HG02973 (cell line): ENCODE measurements around the gene IGSF23.

Source experiments
- ATAC-seq: cut with Tn5 transposase; IDR thresholded peaks from one replicate; pipeline ENCODE4 v1.9.1; 2021; ENCODE audit warnings: moderate library complexity; ENCODE audit not compliant: unreplicated experiment

Gene IGSF23, protein sequence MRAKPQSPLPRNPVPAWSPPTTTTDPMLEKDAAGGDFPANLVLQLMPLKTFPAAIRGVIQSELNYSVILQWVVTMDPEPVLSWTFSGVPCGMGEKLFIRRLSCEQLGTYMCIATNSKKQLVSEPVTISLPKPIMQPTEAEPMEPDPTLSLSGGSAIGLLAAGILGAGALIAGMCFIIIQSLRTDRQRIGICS

DNA sequence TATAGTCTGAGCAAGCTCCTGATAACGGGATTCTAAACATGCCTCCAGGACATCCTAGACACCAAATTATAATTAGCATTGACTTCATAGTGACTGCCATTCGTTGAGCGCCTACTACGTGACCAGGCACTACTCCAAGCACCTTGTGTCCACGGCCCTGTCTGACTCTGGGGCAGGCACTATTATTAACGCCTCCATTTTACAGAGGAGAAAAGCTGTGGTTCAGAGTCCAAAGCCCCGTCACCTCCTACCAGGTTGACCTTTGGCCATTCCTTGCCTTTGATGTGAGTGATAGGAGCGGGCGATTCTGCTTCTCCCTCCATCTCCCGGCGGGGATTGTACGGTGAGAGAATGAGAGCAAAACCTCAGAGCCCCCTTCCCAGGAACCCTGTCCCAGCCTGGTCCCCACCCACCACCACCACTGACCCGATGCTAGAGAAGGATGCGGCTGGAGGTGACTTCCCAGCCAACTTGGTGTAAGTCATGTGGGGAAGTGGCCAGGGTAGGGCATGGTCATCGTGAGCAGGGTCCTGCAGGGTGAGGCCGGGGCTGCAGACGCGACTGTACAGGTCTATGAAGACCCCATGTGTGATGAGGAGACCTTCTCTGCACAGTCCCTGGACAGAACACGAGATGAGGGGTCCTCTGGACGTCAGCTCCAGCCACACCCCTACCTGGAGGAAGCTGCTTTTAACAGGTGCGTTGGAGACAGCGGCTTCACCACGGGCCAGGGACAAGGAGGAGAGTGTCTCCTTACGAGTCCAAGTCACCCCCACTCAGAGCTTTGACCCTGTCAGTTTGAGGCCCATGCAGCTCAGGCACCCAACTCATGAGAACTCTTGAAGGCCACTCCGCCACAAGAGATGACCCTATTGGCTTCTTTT is at the start of gene IGSF23:
IGSF23 (plus strand) TSS at position 269 of the 884 bp plus-strand sequence; CDS start at position 352, 83 bp downstream.
- ATAC-seq, result no peak

DNA sequence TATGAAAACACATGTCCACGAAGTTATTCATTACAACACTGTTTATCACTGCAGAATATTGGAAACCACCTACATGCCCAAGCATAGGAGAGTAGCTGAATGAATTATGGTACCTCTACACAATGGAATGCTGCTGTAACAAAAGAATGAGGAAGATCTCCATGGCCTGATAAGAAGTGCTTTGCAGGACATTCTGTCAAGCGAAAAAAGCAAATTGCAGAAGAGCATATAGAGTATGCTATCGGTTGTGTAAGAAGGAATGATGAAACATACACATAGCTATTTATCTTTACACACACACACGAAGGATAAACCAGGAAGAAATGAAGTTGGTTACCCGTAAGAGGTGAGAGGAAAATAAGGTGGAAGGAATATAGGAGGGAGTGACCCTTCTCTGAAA is 46.4 kb upstream of the IGSF23 start:
- no peak for ATAC-seq

DNA sequence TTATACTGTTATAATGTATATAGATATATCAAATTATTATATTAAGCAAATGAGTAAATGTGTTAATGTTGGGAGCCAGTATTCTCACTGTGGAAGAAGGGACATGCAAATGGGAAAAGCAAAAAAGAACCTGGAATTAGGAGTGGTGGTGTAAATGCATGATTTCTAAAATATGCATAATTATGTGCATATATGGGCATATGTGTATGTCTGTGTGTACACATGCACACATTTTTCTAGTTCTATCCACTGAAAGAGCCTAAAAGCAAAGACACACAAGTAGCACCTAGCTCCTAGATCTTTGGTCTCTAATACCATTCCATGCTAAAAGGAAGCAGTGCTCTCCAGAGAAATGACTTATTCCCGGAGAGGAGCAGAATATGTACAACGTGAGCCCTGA is 45.6 kb upstream of the IGSF23 start:
- no peak for ATAC-seq

DNA sequence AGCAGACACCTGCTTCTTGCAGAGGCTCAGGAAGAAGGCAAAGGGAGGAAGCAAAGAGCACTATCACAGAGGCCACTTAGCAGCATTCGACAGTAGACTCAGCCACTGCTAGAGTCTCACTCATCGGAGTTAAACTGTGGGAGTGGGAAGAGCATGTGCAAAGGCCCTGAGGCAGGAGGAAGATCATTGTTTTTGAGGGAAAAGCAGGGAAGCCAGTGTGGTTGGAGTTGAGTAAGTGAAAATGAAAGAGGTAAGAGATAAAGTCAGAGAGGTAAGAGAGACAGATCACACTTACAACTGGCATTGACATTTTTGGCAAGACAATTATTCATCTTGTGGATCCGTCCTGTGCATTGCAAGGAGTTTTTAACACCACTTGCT is 42.8 kb upstream of the IGSF23 start:
- no peak for ATAC-seq

DNA sequence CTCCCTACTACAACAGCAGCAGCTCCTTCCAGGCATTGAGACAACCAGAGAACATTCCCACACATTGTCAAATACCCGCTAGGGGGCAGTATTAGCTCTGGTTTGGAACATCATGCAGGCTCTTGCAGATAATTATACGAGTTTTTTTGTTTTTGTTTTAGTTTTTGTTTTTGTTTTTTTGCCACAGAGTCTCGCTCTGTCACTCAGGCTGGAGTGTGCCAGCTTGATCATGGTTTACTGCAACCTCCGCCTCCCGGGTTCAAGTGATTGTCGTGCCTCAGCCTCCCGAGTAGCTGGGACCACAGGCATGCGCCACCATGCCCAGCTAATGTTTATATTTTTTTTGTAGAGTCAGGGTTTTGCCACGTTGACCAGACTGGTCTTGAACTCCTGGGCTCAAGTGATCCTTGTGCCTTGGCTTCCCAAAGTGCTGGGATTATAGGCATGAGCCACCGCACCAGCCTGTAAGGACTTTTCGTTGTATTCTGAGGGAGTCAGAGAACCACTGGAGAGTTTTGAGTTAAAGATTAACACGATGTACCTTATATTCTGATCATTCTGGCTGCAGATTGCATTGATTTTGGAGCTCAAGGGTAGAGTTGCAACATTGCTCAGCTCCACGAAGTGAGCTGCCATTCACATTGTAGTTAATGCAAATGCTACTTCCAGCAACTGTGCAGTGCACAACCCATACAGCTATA is 42.2 kb upstream of the IGSF23 start:
- no peak for ATAC-seq

DNA sequence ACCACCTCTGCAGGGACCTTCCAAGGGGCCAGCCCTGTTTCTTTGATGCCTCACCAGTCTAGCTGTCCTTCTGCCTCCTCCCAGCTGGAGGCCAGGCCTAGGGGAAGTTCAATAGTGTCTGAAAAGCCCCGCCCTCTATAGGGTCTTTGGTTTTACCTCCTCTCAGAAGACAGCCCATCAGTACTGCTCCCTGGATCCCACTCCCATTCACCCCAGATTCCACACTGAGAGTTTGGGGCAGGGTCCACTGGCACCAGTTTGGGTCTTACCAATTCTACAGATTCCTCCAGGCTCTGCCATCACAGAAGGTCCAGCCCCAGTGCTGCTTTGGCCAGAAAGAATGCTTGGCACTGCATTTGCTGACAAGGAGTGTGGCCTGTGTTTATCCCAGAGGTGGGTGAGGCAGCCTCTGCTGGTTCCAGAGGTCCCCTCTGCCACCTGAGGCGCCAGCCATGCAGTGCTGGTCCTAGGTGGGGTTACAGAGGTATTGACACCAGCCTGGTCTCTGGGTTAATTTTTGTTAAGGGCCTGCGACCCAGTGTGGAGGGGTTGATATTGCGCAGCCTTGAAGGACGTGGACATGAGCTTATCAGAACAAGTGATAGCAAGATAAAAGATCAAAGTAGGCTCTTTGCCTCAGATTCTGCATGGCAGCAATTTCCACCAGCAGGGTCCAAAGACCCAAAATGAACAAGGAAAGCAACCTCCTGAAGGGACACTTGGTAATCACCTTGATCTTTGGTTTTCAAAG is 41.4 kb upstream of the IGSF23 start:
- no peak for ATAC-seq

DNA sequence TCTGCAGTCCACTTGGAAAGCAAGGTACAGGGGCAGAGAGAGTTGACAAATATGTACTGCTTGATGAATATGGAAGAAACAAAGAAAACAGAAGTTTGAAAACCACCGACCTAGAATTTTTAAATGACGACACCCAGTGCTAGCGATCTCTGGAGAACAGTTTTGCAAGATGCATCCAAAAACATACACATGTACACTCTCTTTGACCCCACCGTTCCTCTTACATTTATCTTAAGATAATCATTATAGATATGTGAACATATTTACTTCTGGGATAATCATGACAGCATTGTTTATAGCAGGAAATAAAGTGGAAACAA is 40.8 kb upstream of the IGSF23 start:
- no peak for ATAC-seq

DNA sequence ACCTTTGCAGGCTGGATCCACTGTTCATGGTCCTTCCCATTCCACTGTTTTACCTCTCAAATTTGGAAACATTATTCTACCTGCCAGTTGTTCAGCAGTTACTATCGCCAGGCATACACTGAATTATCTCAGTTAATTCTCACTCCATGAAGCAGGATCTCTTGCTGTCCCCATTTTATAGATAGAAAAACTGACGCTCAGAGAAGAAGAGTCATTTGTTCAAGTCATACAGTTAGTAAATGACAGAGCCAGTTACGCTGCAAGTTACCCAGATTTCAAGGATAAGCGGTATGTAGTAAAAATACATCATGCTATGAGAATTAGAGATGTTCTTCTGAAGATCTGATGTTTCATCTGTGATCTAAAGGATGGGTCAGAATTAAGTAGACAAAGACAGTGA is 40.2 kb upstream of the IGSF23 start:
- no peak for ATAC-seq

DNA sequence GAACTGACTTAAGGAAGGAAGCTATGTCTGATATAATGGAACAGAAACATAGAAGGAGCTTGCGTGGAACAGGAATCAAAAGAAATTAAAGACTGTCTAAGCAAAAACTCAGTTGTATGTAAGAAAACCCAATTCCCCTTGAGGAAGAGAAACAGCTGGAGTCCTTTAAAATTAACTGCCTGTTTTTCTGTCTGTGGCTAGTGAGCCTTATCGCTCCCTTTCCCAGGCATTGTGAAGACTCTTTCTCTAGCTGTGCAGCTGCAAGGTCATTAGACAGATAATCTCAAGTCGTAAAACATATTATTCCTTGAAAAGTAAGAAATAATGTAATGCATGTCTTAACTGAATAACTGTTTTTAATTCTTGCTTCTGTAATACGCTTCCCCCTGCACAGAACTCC is 39.7 kb upstream of the IGSF23 start:
- no peak for ATAC-seq

DNA sequence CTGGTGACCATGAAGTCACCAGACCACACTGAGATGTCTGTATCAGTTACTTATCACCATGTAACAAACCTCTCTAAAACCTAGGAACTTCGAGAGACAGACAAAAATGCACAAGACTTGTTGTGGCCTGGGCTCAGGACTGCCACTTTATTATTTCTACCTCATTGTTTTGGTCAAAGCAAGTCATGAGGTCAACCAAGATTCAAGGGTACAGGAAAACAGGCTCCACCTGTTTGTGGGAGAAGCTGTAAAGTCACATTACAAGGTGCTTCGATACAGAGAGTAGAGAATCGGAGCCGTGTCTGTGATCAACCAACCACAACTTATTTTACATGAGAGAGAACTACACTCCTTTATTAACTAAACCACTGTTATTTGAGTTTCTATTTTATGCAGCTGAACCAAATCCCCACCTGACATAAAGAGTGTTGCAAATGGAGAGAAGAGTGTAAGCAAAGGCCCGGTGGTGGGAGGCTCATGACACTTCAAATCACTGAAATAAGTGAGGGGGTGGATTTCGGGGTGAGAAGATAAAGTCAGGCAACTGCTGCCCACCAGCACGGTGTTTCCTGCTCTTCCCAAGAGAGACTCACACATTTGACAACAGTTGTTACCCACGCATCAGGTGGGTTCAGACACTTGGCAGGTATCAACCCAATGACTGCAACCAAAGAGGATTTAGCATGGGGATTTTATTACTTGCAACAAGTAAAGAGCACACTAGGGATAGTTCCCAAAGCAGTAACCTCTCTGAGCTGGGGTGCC is 39.0 kb upstream of the IGSF23 start:
- no peak for ATAC-seq

DNA sequence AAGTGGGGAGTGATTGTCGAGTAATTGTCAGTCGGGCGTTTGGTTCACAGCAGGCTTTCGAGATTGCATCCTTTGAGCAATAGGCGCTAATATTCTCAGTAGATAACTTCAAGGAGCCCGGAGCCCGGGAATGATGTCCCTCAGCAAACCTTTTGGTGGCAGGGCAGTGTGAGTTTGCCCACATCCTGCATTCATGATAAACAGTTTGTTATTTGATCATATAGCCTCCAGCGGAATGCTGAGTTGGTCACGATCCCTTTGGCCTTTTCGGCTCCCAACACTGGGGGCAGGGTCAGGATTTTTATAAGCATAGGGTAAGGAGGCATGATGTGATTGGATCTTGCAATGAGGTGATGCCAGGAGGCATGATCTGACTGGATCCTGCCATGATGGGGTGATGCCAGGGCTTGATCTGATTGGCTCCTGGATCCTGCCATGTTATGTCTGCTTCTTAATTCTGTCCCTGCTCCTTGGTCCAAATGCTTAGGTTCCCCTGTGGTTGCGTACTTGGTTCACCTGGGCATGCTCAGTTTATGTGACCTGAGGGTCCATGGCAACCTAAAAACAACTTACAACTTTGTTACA is 38.2 kb upstream of the IGSF23 start:
- ATAC-seq, result no peak

DNA sequence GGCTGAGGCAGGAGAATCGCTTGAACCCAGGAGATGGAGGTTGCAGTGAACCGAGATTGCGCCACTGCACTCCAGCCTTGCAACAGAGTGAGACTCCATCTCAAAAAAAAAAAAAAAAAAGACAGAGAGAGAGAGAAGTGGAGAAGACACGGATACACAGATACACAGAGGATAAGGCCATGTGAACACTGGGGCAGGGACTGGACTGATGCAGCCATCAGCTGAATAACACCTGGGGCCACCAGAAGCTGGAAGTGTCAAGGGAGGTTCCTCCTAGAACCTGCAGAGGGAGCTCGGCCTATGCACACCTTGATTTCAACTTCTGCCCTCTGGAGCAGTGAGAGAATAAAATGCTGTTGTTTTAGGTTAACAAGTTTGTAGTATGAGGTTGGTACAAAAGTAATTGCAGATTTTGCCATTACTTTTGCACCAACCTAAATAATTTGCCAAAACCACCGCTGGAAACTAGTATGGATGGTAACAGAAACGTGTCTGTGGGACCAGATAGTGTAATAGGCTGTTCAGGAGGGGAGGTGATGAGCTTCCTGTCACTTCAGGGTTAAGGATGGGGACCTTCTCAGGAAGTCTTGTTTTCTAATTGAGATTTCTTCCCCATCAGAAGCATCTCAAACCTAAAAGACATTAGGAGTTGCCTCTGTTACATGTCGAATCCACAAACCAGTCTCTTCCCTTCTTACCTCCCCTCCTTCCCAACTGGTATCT is 36.4 kb upstream of the IGSF23 start:
- ATAC-seq, result no peak

DNA sequence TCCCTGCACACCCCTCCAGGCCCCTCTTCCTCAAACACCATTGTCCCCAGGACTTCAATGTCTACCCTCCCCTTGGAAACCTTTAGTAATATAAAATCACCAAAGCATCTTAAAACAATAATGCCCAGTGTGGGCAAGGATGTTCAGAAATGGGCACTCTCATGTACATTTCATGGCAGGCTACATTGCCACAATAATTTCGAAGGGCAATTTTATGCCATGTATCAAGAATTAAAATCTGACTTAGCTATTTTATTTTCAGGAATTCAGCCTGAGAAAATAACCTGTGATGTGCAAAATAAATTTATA is 35.8 kb upstream of the IGSF23 start:
- ATAC-seq, result no peak

DNA sequence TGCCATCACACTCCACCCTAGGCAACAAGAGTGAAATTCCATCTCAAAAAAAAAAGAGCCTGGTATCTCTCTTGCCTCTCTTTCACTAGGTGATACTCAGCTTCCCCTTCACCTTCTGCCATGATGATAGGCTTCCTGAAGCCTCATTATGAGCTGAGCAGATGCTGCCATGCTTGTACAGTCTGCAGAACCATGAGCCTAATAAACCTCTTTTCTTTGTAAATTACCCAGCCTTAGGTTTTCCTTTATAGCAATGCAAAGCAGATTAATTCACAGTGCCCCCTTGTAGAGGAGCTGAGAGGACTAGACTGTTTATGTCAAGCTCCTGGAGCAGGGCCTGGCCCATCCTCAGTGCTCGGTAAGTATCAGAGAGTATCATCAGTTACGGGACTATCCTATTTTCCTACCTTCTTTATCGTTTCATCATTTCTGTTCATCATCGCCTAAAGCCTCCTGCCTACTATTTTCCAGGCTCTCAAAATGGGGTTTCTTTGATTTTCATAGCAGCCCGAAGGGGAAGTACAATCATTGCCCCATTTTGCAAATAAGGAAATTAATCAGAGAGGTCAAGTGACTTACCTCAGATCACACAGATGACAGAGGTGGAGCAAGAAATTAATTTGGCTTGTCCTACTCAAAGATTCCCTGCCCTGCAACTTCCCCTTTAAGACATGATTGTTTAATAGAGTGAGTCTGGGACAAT is 33.5 kb upstream of the IGSF23 start:
- no peak for ATAC-seq

DNA sequence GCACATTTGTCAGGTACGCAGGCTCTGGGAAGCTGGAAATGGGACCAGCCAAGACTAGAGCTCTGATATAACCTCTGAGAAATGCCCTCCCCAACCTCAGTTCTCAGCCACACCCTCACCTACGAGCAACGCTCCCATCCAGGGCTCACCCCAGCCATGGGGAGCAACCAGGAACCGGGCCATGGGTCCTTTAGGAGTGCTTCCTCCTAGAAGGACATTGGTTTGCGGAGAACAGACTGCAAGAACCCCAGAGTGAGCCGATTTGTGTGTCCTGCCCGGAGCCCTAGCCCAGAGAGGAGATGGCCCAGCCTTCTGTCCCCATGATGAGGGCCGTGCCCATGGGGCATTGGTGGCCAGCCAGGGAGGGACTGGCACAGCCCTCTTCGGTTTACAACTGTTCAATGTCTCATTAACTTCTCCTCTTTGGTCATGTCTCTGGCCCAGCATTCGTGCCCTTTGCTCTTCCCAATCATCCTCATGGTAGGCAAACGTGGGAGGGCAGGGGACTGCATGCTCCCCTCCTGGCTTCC is 32.9 kb upstream of the IGSF23 start:
- no peak for ATAC-seq

DNA sequence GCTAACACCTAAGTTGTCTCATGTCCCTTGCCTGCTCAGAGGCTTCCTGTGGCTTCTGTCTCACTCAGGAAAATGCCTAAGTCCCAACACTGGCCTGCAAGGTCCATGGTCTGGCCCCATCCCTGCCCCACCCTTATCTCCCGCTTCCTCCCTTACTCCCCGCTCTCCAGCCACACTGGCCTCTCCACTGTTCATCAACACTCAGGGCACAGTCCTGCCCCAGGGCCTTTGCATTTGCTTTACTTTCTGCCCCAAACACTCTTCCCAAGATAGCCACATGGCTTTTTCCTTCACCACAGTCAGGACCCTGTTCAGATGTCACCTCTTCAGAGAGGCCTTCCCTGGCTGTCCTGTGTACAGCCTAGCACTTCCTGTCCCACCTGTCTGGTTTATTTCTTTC is 32.1 kb upstream of the IGSF23 start:
- no peak for ATAC-seq

DNA sequence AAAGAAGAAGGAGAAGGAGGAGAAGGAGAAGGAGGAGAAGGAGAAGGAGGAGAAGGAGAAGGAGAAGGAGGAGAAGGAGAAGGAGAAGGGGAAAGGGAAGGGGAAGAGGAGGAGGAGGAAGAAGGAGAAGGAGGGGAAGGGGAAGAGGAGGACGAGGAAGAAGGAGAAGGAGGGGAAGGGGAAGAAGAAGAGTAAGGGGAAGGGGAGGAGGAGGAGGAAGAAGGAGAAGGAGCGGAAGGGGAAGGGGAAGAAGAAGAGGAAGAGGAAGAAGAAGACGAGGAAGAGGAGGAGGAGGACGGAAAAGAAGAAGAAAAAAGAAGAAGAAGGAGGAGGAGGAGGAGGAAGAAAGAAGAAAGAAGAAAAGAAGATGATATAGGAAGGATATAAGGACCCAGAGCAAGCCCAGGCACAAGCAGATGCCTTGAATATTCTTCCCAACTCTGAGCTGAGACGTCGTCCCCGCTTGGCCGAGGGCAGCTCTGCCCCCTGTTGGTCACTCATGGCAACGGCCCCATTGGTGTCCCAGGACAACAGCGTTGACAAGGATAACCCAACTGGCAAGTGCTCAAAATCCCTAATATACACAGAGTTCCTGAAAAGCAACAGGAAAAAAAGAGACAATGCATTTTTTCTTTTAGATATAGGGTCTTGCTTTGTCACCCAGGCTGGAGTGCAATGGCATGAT is 30.6 kb upstream of the IGSF23 start:
- ATAC-seq, result no peak

DNA sequence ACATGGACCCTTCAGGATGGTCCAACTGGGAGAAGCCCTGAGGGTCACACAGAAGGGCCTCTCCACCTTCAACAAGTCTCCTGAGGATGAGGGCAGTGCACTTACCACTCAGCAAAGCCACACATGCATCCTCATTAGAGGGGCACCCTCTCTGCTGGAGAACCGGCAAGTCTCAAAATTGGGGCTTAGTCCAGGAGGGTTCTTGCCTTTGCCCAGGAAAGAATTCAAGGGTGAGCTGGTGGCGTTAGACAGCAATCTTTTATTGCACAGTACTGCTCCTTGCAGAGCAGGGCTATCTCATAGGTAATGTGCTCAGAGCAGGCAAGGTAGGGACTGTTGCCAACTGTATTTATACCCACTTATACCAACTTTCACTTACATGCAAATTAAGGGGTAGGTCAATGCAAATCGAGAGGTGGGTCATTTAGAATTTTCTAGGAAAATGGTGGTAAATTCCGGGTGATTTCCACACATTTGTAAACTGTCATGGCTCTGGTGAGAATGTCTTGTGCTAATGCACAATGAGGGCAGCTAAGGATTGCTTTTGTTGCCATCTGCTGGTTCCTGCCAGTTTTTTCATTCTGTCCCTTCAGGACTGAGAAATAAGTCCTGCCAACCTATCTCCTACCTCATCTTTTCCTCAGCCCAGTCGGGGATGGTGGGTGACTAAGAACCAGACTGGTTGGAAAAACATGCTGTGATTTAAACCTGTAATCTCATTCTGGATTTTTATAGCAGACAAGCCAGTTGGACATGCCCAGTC is 27.8 kb upstream of the IGSF23 start:
- ATAC-seq, result no peak
